HG03558 (cell line): ENCODE measurements around the gene FMN2.
"Not testable (repeated sequence)": the region's sequence is repeated elsewhere in the genome, so short reads cannot be mapped to it uniquely, and the experiment has no call there.

Source experiments
- ATAC-seq: cut with Tn5 transposase; IDR thresholded peaks from one replicate; pipeline ENCODE4 v1.9.1; 2021; ENCODE audit warnings: moderate number of reproducible peaks; ENCODE audit not compliant: unreplicated experiment; ENCODE audit errors: extremely low read depth

The FMN2 gene

GRCh38 chr1:240404286-240404685 lies 312.6 kb downstream of the FMN2 start:
- ATAC-seq = no peak

- ATAC-seq = no peak
Observed at GRCh38 chr1:240405751-240406150, 314.1 kb downstream of the FMN2 start.

GRCh38 chr1:240407407-240407806 lies 315.7 kb downstream of the FMN2 start:
- no peak for ATAC-seq

- no peak for ATAC-seq
Observed at GRCh38 chr1:240409615-240410014, 317.9 kb downstream of the FMN2 start.

- ATAC-seq = no peak
Observed at GRCh38 chr1:240413732-240414131, 322.0 kb downstream of the FMN2 start.

- no peak for ATAC-seq
Observed at GRCh38 chr1:240414237-240414636, 322.6 kb downstream of the FMN2 start.

GRCh38 chr1:240415011-240415410 lies 323.3 kb downstream of the FMN2 start:
- ATAC-seq = not testable (repeated sequence)

- no peak for ATAC-seq
Observed at GRCh38 chr1:240415532-240415931, 323.8 kb downstream of the FMN2 start.

GRCh38 chr1:240417317-240417716 lies 325.6 kb downstream of the FMN2 start:
- ATAC-seq = no peak

GRCh38 chr1:240420766-240421165 lies 329.1 kb downstream of the FMN2 start:
- ATAC-seq = no peak

GRCh38 chr1:240423246-240423924 lies 331.7 kb downstream of the FMN2 start:
- ATAC-seq = no peak

- no peak for ATAC-seq
Observed at GRCh38 chr1:240424740-240425464, 333.2 kb downstream of the FMN2 start.

GRCh38 chr1:240426051-240426450 lies 334.4 kb downstream of the FMN2 start:
- ATAC-seq = no peak

- no peak for ATAC-seq
Observed at GRCh38 chr1:240435996-240436566, 344.4 kb downstream of the FMN2 start.

GRCh38 chr1:240441669-240442068 lies 350.0 kb downstream of the FMN2 start:
- no peak for ATAC-seq

- no peak for ATAC-seq
Observed at GRCh38 chr1:240445369-240445768, 353.7 kb downstream of the FMN2 start.

- no peak for ATAC-seq
Observed at GRCh38 chr1:240455228-240455821, 363.6 kb downstream of the FMN2 start.

- ATAC-seq = no peak
Observed at GRCh38 chr1:240457203-240457602, 365.5 kb downstream of the FMN2 start.

GRCh38 chr1:240462277-240462676 lies 370.6 kb downstream of the FMN2 start:
- ATAC-seq = no peak

GRCh38 chr1:240462766-240463395 lies 371.2 kb downstream of the FMN2 start:
- ATAC-seq = no peak

- no peak for ATAC-seq
Observed at GRCh38 chr1:240464099-240464498, 372.4 kb downstream of the FMN2 start.
